NCI-H510A (cell line): ENCODE results near the gene PHC2.

Source experiments
- DNase-seq: peaks from one replicate; lab custom pipeline; 2025; lab: John Stamatoyannopoulos, UW

PHC2 gene

GRCh38 chr1:33446590-33446989, 15.7 kb upstream of the PHC2 start:
- no peak for DNase-seq

DNA sequence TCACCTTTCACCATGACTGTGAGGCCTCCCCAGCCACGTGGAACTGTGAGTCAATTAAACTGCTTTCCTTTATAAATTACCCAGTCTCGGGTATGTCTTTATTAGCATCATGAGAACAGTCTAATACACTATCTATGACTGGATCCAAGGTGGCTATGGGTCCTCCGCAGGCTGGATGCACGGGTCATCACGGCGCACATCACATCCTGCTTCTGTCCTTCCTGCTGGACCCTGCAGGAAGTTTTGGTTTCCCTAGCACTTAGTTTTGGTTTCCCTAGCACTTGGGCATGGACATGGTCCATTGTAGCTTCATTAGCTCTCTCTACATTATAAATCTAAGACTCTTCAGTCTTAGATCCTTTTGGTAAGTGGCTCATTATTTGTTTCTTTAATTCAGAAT, 14.2 kb upstream of the PHC2 start:
- no peak for DNase-seq

DNA sequence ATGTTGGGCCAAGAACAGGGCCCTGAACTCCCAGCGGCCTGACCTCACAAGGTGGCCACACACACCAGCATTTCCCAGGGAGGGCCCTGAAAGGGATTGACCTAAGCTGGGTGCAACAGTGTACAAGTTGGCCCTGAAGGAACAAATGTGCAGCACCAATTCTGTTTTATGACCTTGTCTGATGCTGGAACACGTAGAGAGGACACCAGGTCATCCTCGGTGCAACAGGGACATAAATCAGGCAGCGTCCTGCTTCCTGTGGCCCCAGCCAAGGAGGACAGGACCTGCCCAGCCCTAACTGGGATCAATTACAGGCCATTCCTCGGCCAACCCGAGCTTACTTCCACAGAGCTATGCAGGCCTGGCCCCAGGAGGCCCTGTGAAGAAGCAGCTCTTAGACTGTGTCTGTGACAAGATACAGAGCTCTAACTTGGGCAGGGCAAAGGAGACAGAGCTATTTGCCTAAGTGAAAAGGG, 12.8 kb upstream of the PHC2 start:
- DNase-seq = no peak

DNA sequence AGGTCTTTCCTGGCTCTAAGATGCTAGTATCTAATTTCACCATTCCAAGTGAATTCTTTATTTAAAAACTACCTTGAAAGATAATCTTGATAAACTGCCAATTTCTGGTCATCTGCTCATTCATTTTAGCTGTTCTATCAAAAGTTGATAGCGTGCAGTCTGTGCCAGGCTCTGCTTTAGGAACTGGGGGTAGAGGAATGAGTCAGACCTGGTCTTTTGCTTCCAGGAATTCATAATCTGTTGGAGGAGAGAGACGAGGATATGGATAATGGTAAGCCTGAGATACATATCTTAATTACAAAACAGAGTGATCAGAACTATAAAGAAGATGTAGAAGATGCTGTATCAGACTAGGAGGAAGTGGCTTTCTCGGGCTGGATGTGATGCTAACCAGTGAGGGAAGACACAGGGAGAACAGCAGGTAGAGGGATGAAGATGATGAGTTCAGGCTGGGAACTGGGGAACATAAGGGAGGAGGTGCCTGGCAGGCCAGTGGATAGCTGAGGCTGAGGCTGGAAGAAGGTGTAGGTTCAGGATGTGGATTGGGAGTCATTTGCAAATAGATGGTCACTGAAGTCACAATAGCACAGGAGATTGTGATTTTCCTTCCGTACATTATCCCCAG, 12.3 kb upstream of the PHC2 start:
- no peak for DNase-seq

GRCh38 chr1:33442141-33442540, 11.2 kb upstream of the PHC2 start:
- no peak for DNase-seq

DNA sequence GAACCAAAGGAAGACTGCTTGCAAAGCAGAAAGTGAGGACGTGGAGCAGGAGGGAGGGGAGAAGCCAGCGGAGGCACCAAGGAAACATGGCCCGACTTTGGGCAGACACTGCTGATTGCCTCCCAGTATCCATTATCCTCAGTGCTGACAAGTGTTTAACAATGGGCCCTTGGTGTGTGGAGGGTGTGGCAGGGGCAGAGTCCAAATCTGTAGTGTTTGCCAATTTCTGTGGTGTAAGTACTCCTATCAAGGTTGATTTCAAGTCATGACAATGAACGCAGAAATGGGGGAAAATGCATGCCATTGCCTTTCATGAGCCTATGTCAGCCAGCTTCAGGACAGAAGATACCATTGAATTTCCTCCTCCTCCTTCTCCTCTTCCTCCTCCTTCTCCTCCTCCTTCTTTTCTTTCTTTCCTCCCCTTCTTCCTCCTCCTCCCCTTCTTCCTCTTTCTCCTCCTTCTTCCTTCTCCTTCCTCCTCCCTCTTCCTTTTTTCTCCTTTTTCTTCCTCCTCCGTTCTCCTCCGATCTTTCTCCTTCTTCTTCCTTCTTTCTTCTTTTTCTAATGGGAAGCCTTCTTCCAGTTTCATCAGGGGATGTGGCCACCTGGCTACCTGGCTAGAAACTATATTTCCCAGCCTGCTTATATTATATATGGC, 10.3 kb upstream of the PHC2 start:
- no peak for DNase-seq

- DNase-seq = no peak
Observed at GRCh38 chr1:33439662-33440061, 8.8 kb upstream of the PHC2 start.

DNA sequence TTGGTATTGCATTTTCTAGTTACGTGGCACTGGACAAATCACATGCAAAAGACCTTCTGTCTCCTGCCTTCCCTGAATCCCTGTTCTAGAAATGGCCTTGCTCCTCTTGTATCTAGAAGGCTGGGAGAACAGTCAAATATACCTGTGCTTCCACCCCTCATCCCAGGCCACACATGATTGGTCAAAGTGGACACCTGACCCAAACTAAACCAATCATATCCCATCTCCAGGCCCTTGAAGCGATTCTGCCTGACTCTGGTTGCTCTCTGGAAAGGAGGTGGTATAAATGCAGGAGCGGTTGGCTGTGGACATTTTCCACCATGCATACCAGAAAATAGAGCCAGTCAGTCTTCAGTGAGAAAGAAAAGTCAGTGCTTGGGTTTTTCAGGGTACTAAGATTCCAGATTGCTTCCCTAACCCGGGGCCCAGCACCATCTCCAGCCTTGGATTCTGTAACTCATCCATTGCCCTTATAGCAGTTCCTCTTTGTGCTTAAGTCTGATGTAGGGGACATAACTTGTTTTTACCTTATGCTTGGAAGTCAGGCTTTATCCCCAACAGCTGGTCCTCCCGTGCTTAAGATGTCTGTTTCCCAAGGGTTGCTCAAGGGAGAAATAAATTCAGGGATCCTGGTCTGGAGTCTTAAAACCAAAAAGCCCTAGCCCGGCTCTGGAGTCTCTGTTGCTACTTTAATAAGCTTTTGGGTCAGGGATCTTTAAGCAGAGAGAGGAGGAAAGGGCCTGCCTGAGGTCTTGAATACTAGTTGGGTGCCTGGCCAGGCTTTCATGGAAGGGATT, 7.7 kb upstream of the PHC2 start:
- DNase-seq = no peak

DNA sequence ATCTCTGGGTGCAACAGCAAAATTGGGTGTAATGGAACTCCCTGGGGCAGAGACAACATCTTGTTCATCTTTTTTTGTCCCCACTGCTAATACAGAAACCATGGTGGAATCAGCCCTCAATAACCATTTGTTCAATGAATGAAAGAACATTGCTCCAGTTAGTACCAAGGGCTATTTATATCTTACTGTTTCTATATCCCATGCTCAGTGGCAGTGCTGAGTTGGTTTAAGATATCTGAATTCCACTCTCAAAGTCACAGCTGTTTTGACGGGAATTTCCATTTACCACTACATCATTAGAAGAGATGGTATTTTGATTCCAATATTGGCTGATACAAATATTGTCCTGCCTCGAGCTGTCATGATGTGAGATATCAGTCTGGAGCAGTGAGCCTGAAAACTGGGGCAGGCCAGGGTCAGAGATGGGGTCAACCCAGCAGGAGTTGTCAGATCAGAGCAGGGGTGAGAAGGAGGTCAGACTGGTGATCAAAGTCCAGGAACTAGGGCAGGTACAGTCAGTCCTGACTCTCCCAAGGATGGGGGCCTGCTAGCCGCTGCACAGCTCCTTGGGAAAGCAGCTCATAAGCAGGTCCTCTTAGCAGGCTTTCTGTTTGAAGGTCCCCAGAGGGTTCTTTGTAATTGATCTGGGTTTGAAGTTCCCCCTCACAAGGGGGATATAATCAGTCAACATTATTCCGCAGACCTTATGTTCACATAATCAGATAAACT, 5.8 kb upstream of the PHC2 start:
- DNase-seq = no peak

DNA sequence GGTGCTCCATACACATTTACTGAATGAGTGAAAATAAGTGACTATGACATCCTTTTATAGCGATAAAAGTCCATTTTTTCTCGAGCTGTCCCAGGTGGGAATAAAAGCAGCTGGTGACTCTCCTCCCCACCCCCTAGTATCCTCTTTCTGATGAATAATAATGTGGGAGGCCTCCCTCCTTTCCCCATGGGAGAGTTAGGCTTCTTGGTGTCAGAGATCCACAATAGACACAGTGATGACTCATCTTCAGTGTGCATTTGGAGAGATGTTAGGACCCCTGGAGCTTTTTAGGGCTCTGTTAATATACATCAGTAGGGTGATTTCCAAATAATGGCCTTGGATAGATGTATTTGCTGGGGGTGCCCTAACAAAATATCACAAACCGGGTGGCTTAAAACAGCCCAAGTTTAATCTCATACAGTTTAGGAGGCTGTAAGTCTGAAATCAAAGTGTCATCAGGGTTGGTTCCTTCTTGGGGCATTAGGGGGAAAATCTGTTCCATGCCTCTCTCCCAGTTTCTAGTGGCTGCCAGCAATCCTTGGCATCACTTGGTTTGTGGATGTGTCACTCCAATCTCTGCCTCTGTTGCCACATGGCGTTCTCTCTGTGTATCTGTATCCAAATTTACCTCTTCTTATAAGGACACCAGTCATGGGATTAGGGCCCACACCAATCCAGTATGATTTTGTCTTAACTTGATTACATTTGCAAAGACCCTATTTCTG, 4.4 kb upstream of the PHC2 start:
- no peak for DNase-seq

DNA sequence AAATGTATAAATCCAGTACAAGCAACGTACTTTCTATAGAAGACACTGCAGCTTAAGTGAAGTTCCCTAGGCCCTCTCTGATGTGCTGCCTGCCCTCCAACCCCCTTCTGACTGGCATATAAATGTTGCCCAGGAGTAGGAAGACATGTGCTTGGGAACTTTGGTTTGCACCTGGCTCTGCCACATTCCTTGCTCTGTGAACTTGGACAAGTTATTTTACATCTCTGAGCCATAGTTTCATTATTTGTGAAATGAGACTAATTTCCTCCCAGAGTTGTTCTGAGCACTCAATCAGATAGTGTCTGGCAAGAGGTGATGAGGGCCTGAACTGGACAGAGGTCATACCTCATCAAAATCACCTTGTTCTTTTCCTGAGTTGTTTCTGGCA, 3.5 kb upstream of the PHC2 start:
- DNase-seq = no peak

DNA sequence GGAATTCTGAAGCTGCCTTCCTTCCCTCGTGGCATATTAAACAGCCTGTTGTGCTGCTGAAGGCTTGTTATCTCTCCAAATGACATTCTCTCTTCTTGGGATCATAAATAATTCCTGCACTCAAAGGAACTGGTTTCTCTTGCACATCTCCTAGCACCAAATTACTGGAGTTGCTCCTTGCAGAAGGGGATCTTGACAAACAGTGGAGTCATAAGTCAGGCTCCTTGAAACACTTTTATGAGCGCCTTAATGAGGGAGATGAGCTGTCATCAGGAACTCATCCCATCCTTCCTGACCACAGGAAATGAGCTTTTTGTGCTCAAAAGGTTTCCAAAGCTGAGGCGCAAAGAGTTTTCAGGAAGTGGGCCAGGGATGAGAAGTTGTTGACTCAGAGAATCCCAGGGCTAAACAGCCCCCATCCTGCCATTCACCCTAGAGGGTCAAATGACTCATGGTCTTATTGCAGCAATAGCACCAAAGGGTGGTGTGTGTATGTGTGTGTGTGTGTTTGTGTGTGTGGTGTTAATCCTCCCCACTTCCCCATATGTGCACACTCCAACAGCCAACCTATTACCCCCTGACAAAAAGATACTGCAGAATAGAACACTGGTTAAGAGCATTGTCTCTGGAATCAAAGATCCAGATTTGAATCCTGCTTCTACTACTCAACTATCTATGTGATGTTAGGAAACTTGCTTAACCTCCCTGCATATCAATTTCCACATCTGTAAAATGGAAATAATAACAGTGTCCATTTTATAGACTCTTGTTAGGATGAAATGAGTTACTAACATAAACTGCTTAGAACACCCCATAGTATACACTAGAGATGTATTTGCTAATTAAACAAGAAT, 2.8 kb upstream of the PHC2 start:
- no peak for DNase-seq

DNA sequence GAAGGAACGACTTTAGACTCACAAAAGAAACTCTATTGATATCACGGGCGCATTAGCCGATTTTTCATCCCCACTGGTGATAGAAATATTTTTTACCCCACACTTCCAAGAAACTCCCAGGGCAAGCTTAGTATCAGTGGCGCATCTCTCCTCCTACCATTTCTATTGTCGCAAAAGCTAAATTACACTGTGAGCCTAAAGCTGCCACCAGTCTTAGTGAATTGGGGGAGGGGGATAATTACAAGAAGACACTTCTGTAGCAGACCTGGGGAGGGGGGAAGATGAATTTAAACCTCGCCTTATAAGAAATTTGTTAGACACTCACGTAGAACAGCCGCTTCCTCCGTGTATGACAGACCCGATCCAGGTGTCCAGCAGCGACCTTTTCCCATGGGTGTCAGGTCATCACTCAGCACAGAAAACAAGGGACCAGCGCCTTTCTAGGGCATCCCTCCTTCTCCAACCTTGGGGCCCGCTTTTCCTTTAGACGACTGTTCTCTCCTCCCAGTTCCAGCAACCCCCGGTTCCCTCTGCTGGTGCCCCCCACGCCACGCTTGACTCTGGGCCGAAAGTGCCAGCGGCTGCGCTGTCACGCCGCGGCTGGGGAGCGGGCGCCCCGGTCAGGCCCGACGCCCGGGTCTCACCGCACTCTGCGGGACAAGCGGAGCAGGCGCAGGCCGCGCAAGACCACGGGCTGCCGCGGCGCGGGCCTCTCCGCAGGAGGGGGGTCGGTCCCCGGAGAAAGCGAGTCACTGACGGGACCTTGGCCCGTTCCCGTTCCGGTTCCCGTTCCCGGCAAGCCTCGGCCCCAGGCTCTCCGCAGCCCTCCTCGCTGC, 821 bp downstream of the PHC2 start:
- DNase-seq = no peak

DNA sequence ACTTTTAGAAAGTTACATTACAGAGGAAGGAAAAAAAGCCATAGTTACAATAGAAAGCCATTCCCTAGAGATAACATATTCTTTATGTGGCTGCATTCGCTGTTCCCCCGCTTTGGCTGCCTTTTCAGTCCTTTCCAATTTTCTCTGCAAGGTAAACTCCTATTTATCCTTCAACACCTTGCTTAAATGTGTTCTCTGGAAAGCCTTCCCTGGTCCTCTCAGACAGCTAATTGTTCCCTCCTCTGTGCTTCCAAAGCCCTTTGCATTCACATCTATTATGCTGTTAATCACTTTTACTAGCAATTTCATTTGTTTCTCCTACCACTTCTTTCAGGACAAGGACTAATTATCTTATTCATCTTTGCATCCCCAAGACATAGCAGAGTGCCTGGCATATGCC, 1.6 kb downstream of the PHC2 start:
- no peak for DNase-seq

DNA sequence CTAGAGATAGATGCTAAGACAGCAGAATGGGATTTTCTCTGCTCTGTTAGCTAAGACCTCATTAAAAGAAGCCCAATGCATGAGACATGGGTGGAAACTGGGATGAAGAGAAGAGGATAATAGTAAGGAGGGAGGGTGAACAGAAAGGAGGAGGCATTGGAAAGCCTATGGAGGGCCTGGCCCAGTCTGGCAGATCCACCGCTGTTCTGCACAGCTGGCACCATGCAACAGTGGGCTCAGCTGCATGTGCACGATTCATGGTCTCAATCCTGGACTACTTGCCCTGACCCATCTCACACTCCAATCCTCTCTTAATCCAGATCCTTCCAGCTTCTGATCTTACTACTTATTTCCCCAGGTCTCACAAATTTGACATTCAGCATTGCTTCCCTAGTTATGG, 2.2 kb downstream of the PHC2 start:
- no peak for DNase-seq

DNA sequence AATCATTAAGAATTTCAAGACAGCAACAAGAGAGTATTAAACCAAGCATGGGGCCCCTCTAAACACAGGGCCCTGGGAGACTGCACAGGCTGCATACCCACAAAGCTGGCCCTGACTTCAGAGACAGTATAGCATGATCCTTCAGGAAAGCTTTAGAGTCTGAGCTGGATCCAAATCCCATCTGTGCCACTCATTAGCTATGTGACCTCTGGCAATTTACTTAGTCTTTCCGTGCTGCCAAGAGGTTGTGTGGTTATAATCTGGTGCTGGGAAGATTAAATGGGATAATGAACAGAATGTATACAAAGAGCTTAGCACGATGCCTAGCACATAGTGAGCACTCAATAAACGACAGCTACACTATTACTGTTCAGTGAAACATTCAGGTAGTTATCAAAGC, 4.0 kb downstream of the PHC2 start:
- no peak for DNase-seq

DNA sequence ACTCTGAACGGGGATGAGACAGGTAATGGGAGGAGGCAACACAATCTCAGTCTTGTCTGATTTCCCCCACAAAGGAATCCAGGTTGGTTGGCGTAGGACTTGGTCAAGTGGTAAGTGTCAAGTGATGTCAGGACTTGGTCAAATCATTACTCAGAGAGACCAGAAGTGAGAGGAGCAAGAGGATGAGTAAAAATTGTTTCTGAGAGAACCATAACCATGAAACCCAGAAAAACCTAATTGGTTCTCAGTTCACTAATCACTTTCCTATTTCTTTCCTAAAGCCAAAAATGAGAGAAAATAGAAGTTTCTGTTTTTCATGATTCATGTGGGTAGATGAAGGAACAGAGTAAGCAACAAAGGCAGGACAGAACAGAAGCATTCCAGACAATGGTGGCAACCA, 5.0 kb downstream of the PHC2 start:
- DNase-seq = no peak

- no peak for DNase-seq
Observed at GRCh38 chr1:33424610-33425009, 6.3 kb downstream of the PHC2 start.

DNA sequence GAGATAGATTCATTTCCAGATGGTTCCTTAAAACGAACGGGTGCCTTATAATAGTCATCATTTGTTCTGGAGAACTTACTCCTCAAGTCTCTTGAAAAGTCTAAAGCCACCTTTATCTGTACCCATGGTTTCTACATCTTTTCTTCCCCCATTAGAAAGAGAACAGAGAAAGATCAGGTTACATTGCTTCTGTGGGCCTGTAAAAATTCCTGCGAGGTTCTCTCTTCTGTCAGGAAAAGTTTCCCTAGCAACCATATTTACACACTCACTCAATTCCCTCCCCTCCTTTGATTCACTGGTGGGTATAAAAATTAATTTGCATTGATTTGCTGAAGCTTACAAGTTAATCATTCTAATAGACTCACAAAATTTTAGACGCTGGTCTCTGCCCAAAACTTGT, 6.7 kb downstream of the PHC2 start:
- DNase-seq = no peak
